NCI-H187 treated with DMSO at 0.1 percent for 48 hours (cell line): ENCODE results near the gene AGK.

ENCODE experiments used
- DNase-seq: peaks from one replicate; lab custom pipeline; 2025; lab: John Stamatoyannopoulos, UW

The AGK gene, protein sequence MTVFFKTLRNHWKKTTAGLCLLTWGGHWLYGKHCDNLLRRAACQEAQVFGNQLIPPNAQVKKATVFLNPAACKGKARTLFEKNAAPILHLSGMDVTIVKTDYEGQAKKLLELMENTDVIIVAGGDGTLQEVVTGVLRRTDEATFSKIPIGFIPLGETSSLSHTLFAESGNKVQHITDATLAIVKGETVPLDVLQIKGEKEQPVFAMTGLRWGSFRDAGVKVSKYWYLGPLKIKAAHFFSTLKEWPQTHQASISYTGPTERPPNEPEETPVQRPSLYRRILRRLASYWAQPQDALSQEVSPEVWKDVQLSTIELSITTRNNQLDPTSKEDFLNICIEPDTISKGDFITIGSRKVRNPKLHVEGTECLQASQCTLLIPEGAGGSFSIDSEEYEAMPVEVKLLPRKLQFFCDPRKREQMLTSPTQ

GRCh38 chr7:141551094-141551781, at the start of gene AGK:
Gene AGK (plus strand): TSS chr7:141551410. CDS start chr7:141555467, 4,057 bp downstream.
- DNase-seq, result no peak

DNA sequence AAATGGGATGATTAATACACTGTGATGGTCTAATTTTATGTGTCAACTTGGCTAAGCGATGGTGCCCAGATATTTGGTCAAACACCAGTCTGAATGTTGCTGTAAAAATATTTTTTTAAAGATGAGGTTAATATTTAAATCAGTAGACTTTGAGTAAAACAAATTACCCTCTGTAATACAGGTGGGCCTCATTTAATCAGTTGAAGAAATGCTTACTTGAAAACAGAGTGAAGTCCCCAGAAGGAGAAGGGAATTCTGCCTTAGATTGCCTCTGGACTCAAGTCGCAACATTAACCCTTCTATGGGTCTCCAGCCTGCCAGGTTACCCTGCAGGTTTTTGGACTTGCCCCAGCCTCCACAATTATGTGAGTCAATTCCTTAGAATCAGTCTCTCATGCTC, 49.8 kb upstream of the AGK start:
- no peak for DNase-seq

- no peak for DNase-seq
Measured at GRCh38 chr7:141511316-141511675, 39.9 kb upstream of the AGK start.

GRCh38 chr7:141511676-141512396, 39.4 kb upstream of the AGK start:
- no peak for DNase-seq

DNA sequence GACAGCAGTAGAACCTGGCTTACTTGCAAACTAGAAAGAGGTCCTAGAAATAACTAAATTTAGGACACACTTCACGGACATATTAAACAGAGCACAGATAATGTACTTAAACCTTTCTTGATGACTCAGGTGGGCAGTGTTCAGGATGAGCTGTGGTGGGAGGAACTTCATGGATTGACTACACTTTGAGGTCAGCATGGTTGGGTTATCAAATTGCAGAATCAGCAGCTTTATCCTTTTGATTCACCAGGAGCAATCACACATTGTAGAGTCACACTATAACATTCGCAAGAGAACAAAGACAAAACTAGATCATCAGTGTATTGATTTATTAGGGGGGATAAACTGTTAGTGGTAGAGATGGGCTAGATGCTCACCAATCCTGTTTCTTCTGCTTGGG, 38.6 kb upstream of the AGK start:
- no peak for DNase-seq

- no peak for DNase-seq
Measured at GRCh38 chr7:141513720-141514119, 37.5 kb upstream of the AGK start.

DNA sequence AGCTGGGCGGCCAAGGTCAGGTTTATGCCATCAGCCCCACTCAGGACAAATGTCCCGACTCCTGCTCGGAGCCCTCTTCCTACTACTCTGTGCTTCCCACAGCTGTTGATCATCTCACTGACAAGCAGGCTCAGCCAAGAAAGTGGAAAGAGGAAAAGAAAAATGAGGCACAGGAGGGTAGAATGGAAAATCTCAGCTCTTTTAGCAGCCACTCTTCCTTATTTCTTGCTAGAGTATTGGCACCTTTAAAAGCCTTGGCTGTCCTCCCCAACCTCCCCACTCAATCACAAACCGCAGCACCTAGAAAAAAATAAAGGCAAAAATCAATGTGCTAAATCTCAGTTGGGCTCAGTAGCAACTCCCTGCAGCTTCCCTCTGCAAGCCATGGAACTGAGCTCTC, 35.3 kb upstream of the AGK start:
- no peak for DNase-seq

GRCh38 chr7:141519623-141520022, 31.6 kb upstream of the AGK start:
- DNase-seq, result no peak

GRCh38 chr7:141522657-141523342, 28.4 kb upstream of the AGK start:
- no peak for DNase-seq

DNA sequence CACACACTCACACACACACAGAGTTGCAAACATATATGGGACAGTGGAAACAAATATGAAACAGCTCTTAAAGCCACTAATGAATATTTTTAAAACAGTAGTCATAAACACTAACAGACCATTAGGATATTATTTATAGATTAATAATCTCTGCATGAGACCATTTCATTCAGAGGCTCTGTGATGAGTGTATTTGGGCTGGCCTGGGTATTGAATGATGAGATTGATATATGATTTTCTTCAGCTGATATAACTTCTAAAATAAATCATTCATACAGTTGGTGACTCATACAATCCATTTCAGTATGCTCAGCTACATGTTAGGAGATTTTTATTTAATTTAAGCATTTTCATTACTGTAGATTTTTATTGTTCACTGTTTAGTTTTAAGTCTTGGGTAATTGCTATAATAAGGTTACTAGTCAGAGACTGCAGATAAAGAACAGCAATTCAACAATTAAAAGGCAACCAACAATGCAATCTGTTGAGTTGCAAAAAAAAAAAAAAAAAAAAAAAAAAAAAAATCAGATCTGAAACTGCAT, 25.2 kb upstream of the AGK start:
- DNase-seq, result no peak

DNA sequence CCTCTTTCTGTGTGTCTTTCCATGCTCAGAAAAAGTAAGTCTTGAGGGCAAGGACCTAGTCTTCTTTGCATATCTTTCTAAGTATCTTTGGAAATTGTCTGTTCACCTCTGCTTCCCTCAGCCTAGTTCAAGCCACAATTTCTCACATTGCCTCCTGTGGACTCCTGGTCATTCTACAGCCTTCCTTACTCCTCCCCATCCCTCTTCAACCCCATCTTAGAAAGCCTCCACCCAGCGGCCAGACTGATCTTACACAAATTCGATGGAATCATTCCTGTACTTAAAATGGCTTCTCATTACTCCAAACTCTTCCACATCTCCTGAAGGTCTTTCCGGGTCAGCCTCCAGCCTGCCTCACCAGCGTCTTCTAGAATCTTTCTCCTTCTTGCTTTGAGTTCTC, 24.1 kb upstream of the AGK start:
- DNase-seq, result no peak

DNA sequence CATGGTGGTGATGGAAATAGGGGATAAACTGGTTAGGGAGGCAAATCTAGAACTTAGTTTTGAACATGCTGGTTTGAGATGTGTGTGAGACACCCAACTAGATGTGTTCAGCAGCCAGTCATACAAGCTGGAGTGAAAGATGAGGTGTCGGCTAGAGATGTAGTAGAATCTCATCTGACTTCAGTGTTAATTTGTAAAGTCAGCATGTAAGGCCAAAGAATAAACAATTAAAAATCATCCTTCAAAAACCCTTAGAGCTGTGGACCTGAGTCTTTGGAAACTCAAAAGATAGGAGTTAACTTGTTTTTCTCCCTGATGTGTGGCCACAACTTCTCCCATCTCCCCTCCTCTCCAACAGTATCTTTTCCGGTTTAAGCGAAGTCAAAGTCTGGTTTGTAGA, 22.8 kb upstream of the AGK start:
- no peak for DNase-seq

DNA sequence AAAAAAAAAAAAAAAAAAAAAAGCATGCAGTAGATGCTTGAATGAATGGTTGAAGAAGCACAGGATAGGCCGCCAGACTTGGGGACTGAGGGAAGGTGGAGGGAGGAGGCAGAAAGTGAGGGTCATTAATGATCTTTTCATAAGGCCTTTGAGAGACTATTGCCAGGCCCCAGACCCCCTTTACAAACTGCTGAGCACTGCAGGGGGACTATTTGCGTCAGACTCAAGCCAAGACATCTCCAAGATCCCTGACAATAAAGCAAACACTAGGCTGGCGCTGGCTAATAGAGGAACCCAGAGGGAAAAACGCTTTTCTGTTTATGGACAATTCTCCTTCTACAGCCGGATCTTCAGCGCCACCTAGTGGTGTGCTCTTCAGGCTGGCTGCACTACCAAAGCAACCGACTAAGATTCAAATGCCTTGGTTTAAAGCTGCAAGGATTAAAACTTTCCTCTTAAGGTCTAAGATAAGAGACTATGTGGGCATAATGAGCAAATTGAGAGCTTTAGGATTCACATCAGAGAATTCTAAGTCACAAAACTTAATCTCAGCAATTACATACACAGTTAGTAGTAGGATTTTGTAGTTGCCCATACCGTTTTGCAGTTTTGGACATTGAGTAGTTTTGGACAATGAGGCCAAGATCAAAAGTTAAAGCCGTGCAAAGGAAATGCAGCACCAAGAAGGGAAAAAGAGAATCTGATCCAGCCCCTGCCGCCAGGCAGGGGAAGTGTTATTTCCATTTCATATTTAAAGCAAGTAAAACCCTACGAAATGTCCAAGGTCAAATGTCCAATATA, 17.9 kb upstream of the AGK start:
- DNase-seq, result peak; percentile 90

GRCh38 chr7:141534757-141535737, 16.2 kb upstream of the AGK start:
- no peak for DNase-seq

DNA sequence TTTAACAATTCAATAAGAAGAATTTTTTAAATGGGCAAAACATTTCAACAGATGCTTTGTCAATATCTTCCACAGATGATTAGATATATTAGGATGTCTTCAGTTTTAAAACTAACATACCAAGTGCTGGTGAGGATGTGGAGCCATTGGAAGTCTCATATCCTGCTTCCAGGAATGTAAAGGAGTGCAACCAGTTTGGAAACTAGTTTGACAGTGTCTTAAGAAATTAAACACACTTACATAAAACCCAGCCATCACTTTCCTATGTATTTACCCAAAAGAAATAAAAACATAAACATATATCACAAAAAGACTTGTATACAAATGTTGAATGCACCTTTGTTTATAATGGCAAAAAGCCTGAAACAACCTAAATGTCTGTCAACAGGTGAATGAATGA, 13.3 kb upstream of the AGK start:
- no peak for DNase-seq

DNA sequence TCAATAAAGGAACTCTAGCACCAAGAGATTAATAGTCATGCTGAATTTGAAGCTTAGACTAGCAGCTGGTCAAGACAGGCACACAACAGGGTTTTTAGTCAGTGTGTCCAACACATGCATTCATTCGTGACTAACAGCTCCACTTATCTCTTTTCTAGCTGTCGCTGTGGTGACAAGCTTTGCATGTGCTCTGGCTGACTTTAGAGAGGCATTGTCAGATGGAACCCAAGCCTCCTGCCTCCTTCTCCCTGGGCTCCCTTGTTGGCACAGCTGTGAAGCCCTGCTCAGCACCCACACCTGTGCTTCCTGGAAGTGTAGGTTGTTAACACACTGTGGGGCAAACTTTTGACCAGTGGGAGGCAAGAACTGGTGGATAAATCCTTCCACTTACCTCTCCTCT, 9.8 kb upstream of the AGK start:
- DNase-seq, result peak; percentile 81

DNA sequence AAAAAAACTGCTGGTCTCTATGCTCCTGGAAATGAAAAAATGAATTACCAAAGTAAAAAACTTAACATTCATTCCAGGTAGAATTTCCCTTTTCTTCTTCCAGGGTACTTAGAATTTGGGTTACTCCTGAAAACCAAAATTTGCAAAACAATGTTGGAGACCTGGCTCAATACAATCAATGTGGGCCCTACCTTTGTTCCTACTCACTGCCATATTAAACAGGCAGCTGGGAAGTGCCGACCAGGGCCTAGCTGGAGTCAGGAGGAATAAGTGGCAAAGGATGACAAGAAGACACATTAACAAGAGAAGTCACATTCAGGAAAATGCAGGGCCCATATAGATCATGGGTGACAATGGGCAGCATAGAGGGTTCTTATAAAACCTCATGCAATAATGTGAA, 6.4 kb upstream of the AGK start:
- DNase-seq, result no peak

- DNase-seq, result no peak
Measured at GRCh38 chr7:141549582-141549981, 1.6 kb upstream of the AGK start.

DNA sequence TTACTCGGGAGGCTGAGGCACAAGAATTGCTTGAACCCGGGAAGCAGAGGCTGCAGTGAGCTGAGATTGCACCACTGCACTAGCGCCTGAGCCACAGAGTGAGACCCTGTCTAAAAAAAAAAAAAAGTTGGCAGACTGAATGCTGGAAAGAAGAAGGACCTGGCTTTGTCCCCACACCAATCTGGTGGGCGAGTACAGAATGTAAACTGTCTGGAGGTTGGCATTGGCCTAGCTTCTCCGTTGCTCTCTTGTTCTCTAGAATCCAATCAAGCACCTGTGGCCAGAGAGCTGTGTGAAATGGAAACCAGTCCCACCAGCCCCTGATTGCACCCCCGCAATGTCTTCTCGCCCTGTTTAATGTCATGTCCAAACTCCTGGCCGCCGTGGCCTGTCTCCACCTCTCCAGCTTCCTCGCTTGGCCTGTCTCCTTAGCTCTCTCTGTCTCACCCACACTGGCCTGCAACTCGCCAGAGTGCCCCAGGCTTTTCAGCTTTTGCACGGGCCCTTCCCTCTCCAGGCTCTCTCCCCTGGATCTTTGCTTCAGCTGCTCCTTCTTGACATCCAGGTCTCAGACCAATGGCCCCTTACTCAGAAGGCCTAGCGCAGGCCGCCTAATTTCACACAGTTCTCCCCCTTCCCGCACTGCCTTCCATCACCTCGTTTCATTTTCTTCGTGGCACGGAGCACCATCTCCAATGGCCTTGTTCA, 670 bp upstream of the AGK start:
- DNase-seq, result no peak
